GM12864 (cell line): ENCODE measurements around the gene TRIM7.
"Not testable (repeated sequence)": the region's sequence is repeated elsewhere in the genome, so short reads cannot be mapped to it uniquely, and the experiment has no call there.

Experiments
- DNase-seq: peaks from one replicate; pipeline ENCODE4 v3.0.0-alpha.2; 2011; ENCODE audit warnings: low read depth
- H3K4me3 ChIP-seq: 2 replicates; pipeline ENCODE4 v1.5.1; 2011; ENCODE audit warnings: mild to moderate bottlenecking, low read depth, low read length, control low read depth
- CTCF ChIP-seq: IDR thresholded peaks from 2 replicates; pipeline ENCODE4 v1.5.1; 2011; ENCODE audit warnings: low read depth, mild to moderate bottlenecking, moderate library complexity, low read length, control low read depth, inconsistent platforms; ENCODE audit errors: missing control alignments

The TRIM7 gene

GRCh38 chr5:181218795-181219124 lies 13.8 kb upstream of the TRIM7 start:
- TF ChIP-seq CTCF, result no peak
- DNase-seq, result no peak
- H3K4me3 ChIP-seq, result peak overlapping the region; percentile 50

- no peak for TF ChIP-seq CTCF
- DNase-seq, result peak; percentile 26
- peak overlapping the region; percentile 40 for H3K4me3 ChIP-seq
These were observed 12.7 kb upstream of the TRIM7 start for GRCh38 chr5:181217803-181218062.

GRCh38 chr5:181217111-181217802 lies 12.3 kb upstream of the TRIM7 start:
- H3K4me3 ChIP-seq, result peak overlapping the region; percentile 40
- TF ChIP-seq CTCF, result peak; percentile 25
- DNase-seq, result peak; percentile 27

- no peak for DNase-seq
- H3K4me3 ChIP-seq, result peak overlapping the region; percentile 55
- TF ChIP-seq CTCF, result no peak
These were observed 11.3 kb upstream of the TRIM7 start for GRCh38 chr5:181215997-181216989.

- not testable (repeated sequence) for H3K4me3 ChIP-seq, DNase-seq
These were observed 9.3 kb upstream of the TRIM7 start for GRCh38 chr5:181214249-181214648.

- no peak overlapping the region for H3K4me3 ChIP-seq
- DNase-seq, result no peak
- TF ChIP-seq CTCF, result no peak
These were observed 7.9 kb upstream of the TRIM7 start for GRCh38 chr5:181212934-181213333.

GRCh38 chr5:181212080-181212479 lies 7.1 kb upstream of the TRIM7 start:
- H3K4me3 ChIP-seq, result no peak overlapping the region
- no peak for DNase-seq
- TF ChIP-seq CTCF, result no peak
